SK-N-SH treated with all-trans-retinoic acid at 6 μM for 48 hours (cell line): ENCODE results near the gene SPECC1.

Experiments
- ZC3H10 ChIP-seq: fragments of 250-450 bp; sonication (Bioruptor Pico); IDR thresholded peaks from 2 replicates; pipeline ENCODE4 v1.5.1; 2021; ENCODE audit warnings: mild to moderate bottlenecking, moderate library complexity
- ZFP30 ChIP-seq: fragments of 450-650 bp; formaldehyde crosslinking; IDR thresholded peaks from 2 replicates; pipeline ENCODE4 v1.5.0; 2022; ENCODE audit warnings: mild to moderate bottlenecking, moderate library complexity
- TF ChIP-seq, protein P1 (sequence below): fragments of 250-450 bp; sonication (Bioruptor Pico); IDR thresholded peaks from 2 replicates; pipeline ENCODE4 v1.8.0; 2020; ENCODE audit warnings: mild to moderate bottlenecking, moderate library complexity, borderline replicate concordance

DNA sequence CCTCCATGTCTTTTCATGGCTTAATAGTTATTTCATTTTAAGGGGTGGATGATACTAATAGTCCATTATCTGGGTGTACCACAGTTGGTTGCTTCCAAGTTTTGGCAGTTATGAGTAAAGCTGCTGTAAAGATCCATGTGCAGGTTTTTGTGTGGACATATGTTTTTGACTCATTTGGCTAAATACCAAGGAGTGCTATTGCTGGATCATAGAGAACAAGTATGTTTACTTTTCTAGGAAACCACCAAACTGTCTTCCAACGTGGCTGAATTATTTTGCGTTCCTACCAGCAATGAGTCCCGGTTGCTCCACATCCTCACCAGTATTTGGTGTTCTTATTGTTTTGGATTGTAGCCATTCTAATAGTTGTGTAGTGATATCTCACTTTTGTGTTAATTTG lies 181.9 kb downstream of the SPECC1 start:
- TF ChIP-seq, protein P1, sequence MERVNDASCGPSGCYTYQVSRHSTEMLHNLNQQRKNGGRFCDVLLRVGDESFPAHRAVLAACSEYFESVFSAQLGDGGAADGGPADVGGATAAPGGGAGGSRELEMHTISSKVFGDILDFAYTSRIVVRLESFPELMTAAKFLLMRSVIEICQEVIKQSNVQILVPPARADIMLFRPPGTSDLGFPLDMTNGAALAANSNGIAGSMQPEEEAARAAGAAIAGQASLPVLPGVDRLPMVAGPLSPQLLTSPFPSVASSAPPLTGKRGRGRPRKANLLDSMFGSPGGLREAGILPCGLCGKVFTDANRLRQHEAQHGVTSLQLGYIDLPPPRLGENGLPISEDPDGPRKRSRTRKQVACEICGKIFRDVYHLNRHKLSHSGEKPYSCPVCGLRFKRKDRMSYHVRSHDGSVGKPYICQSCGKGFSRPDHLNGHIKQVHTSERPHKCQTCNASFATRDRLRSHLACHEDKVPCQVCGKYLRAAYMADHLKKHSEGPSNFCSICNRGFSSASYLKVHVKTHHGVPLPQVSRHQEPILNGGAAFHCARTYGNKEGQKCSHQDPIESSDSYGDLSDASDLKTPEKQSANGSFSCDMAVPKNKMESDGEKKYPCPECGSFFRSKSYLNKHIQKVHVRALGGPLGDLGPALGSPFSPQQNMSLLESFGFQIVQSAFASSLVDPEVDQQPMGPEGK (CRISPR knock-in tag), result no peak
- no peak for TF ChIP-seq ZC3H10 (CRISPR knock-in tag)
- TF ChIP-seq ZFP30, result no peak
